Effector memory CD8-positive, alpha-beta T cell (primary cell): Measurements from ENCODE around the gene RNF208.

Experiments
- ATAC-seq: fragments of 150-1000 bp; cut with Tn5 transposase; replicated peaks from 2 replicates; pipeline ENCODE4 v1.10.0; 2021; ENCODE audit warnings: mild to moderate bottlenecking, moderate library complexity
- DNase-seq, 3 experiments: peaks; one replicate each; pipeline ENCODE4 v3.0.0; 2021
- H3K27ac Mint-ChIP-seq, 2 donors: one replicate each; pipeline ENCODE4 v1.8.0; 2022; ENCODE audit warnings: mild to moderate bottlenecking in 2 of 2, mixed read lengths in 2 of 2, moderate library complexity in 2 of 2
- H3K27me3 Mint-ChIP-seq, 2 donors: one replicate each; pipeline ENCODE4 v1.8.0; 2022; ENCODE audit warnings: mixed read lengths in 2 of 2
- H3K36me3 Mint-ChIP-seq: one replicate; pipeline ENCODE4 v1.8.0; 2022; ENCODE audit warnings: mild to moderate bottlenecking, moderate library complexity, mixed read lengths; ENCODE audit not compliant: insufficient read depth
- H3K4me1 Mint-ChIP-seq, 2 donors: one replicate each; pipeline ENCODE4 v1.8.0; 2022; ENCODE audit warnings: low read depth in 2 of 2, mixed read lengths in 2 of 2
- H3K4me3 Mint-ChIP-seq, 2 donors: one replicate each; pipeline ENCODE4 v1.8.0; 2022; ENCODE audit warnings: mild to moderate bottlenecking in 2 of 2, mixed read lengths in 2 of 2, moderate library complexity in 2 of 2
- H3K9me3 Mint-ChIP-seq, 2 donors: one replicate each; pipeline ENCODE4 v1.8.0; 2022; ENCODE audit warnings: mixed read lengths in 2 of 2
- total RNA-seq, 9 experiments: gene quantifications; one replicate each; lab custom pipeline; 2026; lab: John Stamatoyannopoulos, UW

The RNF208 gene, protein sequence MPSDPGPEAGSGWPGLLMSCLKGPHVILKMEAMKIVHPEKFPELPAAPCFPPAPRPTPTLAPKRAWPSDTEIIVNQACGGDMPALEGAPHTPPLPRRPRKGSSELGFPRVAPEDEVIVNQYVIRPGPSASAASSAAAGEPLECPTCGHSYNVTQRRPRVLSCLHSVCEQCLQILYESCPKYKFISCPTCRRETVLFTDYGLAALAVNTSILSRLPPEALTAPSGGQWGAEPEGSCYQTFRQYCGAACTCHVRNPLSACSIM
- 0 to 0.69 (median 0.12) reads per million in 9 experiments for total RNA-seq

DNA sequence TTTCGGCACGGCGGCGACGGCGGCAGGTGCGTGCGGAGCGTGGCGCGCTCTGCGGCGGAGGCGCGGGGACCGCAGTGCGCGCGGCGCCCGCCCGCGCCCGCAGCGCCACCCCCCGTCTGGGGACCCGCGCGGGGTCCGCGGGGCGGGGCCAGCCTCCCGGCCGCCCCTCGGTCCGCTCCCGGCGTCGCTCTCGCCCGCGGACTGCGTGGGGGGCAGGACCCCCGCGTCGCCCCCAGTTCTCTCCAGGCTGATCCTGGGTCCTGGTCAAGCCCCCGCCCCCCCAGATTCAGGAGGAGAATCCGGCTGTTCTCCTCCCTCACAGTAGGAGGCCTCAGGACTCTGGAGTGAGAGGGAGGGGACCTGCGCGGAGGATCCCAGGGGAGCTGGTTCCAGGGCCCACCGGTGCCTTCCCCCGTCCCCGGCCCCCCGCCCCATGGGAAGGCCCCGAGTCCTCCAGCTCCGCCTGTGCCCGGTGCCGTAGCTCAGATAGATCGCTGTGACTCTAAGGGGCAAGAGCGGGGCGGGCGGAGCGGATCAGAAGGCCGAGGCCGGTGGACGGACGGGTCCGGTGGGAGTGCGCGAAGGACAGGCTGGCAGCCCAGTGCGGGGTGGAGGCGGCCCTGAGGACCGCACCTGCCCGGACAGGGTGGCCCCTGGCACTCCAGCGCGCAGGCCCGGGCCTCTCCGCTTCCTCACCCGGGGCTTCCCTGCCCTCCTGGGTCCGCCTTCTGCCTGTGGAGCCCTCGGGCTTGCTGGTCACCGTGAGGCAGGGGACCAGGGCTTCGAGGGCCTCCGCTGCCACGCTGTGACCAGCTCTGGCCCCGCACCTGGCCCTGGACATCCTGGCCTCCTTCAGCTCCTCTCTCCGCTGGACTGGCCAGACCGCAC, at the start of gene RNF208:
Gene RNF208, minus strand, starts transcription at position 51 of the 888 bp plus-strand sequence. CDS start 1,028 bp downstream, outside the sequence.
- Mint-ChIP-seq H3K4me3 (peak within 1 kb of the TSS; percentile 78 to 83), H3K4me1 (peaks cover under 1 to 4% of the 10 kb centered on the region in 2 donors), H3K27me3 (peaks cover 1 to 3% of the 10 kb centered on the region in 2 donors), H3K9me3 (no peaks in the 10 kb centered on the region), H3K27ac (peak within 1 kb of the TSS; percentile 86 to 88), H3K36me3 (peaks cover 13% of the 10 kb centered on the region)
- no peak for DNase-seq
- no peak for ATAC-seq

DNA sequence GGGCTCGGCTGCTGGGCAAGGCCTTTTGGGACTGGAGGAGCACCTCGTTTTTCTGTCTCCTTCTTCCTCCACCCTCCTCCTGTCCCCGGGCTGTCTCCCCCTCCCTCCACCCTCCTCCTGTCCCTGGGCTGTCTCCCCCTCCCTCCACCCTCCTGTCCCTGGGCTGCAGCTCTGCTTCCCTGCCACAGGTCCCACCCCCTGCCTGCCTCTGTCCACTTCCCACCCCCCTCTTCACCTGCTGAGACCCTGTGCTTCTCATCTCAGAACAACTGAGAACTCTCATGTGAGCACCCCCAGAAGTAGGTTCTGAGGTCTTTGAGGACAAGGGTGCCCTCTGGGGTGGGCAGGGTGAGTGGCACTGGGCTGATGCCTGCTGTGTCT, 49.6 kb upstream of the RNF208 start:
- no peak for DNase-seq
- H3K4me1 Mint-ChIP-seq: peaks cover 18 to 19% of the 10 kb centered on the region in 2 donors
- H3K9me3 Mint-ChIP-seq: no peaks in the 10 kb centered on the region
- H3K27me3 Mint-ChIP-seq: no peaks in the 10 kb centered on the region
- no peak for ATAC-seq
- peaks cover 25% of the 10 kb centered on the region for H3K36me3 Mint-ChIP-seq
- peak overlapping the region in 1 of 2 donors; percentile 12 for H3K4me3 Mint-ChIP-seq
- peak overlapping the region in 1 of 2 donors; percentile 44 for H3K27ac Mint-ChIP-seq

DNA sequence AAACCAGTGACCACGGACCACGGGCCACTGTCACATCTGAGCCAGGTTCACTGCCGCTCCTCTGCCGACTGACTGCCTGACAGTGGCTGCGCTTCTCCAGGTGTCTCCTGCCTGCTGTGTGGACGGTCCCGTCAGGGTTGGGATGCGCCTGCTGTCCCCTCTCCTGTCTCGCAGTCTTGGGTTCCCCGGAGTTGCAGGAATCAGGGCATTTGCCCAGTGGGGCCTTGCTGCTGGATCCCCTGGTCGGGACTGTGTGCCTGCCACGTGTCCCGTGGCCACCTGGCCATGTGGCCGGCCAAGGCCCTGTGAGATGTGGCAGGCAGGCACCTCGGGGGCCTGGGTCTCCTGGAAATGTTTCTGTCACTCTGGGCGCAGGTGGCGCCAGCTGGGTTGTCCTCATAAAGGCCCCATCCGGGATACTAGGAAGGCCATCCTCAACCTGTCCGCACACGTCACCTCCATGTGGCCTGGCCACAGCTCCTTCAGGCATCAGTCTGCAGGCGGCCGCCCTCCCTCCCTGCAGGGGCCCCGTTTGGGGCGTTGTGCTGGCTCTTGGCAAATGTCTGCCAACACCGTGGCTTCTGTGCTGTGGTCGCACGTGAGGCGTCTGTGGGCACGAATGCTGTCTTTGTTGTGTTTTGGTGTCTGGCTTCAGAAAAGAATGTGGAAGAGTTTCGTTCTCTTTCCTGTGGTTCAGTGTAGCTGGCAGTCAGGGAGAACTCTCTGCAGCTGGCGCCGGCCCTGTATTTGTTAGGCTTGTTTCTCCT, 49.1 kb upstream of the RNF208 start:
- no peaks in the 10 kb centered on the region for H3K27me3 Mint-ChIP-seq
- H3K4me3 Mint-ChIP-seq: peak overlapping the region in 1 of 2 donors; percentile 12
- H3K4me1 Mint-ChIP-seq: peaks cover 16 to 18% of the 10 kb centered on the region in 2 donors
- ATAC-seq (peak; percentile 72), DNase-seq (no peak)
- peaks cover 25% of the 10 kb centered on the region for H3K36me3 Mint-ChIP-seq
- peak overlapping the region in 1 of 2 donors; percentile 44 for H3K27ac Mint-ChIP-seq
- H3K9me3 Mint-ChIP-seq: no peaks in the 10 kb centered on the region

DNA sequence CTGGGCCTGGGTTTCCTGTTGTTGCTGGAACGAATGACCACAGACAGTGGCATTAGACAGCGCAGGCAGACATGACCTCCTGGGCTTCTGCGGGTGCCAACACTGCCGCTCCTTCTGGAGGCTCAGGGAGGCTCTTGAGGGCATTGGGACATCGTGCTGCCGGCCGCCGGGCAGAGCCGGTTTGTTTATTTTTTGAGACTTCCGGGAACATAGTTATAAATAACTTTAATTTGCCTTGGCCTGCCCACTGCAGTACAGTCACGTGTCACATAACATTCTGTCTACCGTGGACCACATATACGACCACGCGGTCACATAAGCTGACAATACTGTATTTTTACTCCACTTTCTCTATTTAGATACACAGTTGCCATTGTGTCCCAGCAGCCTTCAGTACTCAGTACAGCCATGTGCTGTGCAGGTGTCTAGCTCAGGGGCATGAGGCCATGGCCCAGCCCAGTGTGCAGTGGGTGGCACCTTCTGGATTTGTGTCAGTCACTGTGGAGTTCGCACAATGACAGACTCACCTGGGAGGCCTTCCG, 47.3 kb upstream of the RNF208 start:
- H3K27me3 Mint-ChIP-seq: no peaks in the 10 kb centered on the region
- DNase-seq (no peak), ATAC-seq (no peak)
- no peaks in the 10 kb centered on the region for H3K9me3 Mint-ChIP-seq
- H3K4me1 Mint-ChIP-seq: peaks cover 9 to 11% of the 10 kb centered on the region in 2 donors
- no peak overlapping the region for H3K27ac Mint-ChIP-seq
- no peak overlapping the region for H3K4me3 Mint-ChIP-seq
- H3K36me3 Mint-ChIP-seq: peaks cover 36% of the 10 kb centered on the region

DNA sequence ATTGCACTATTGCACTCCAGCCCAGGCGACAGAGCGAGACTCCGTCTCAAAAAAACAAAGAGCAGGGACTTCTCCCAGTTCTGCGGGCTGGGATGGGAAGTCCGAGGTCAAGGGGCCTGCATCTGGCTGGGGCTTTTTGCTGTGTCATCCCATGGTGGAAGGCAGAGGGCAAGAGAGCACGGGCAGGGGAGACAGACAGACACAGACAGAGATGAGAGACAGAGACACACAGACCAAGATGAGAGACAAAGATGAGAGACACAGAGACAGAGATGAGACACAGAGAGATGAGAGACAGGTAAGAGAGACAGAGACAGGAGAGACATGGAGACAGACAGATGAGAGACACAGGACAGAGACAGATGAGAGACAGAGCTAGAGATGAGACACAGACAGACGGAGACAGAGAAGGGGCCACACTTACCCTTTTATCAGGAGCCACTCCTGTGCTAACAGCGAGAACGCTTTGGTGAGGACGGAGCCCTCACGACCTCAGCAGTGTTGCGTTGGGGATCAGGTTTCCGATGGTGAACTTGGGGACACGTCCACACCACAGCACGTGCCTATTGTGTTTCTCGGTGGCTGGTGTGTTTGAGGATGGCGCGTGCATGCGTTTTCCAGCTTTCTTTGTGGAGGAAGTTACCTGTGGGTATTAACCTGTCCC, 46.6 kb upstream of the RNF208 start:
- H3K9me3 Mint-ChIP-seq: no peaks in the 10 kb centered on the region
- no peak for ATAC-seq
- H3K27me3 Mint-ChIP-seq: no peaks in the 10 kb centered on the region
- H3K4me3 Mint-ChIP-seq: no peak overlapping the region
- H3K36me3 Mint-ChIP-seq: peaks cover 39% of the 10 kb centered on the region
- peaks cover 9 to 11% of the 10 kb centered on the region in 2 donors for H3K4me1 Mint-ChIP-seq
- DNase-seq: no peak
- H3K27ac Mint-ChIP-seq: no peak overlapping the region

DNA sequence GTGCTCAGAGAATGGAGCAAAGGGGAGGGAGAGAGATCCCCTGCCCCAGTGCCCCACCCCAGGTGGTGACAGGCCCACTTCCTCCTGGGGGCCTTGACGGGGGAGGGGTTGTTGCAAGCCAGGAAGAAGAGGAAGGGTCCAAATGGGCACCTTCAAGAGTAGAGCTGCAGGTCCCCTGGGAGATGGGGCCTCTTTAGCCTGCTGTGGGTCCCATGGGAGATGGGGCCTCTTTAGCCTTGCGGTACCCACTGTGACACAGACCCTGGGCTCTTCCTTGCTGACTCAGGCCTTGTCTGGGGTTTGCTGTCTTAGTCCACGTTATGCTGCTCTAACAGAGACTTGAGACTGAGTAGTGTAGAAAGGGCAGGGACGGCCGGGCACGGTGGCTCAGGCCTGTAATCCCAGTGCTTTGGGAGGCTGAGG, 45.9 kb upstream of the RNF208 start:
- no peaks in the 10 kb centered on the region for H3K9me3 Mint-ChIP-seq
- no peak overlapping the region for H3K27ac Mint-ChIP-seq
- no peak for ATAC-seq
- H3K27me3 Mint-ChIP-seq: no peaks in the 10 kb centered on the region
- H3K4me1 Mint-ChIP-seq: peaks cover 9 to 11% of the 10 kb centered on the region in 2 donors
- peaks cover 39% of the 10 kb centered on the region for H3K36me3 Mint-ChIP-seq
- no peak for DNase-seq
- no peak overlapping the region for H3K4me3 Mint-ChIP-seq

DNA sequence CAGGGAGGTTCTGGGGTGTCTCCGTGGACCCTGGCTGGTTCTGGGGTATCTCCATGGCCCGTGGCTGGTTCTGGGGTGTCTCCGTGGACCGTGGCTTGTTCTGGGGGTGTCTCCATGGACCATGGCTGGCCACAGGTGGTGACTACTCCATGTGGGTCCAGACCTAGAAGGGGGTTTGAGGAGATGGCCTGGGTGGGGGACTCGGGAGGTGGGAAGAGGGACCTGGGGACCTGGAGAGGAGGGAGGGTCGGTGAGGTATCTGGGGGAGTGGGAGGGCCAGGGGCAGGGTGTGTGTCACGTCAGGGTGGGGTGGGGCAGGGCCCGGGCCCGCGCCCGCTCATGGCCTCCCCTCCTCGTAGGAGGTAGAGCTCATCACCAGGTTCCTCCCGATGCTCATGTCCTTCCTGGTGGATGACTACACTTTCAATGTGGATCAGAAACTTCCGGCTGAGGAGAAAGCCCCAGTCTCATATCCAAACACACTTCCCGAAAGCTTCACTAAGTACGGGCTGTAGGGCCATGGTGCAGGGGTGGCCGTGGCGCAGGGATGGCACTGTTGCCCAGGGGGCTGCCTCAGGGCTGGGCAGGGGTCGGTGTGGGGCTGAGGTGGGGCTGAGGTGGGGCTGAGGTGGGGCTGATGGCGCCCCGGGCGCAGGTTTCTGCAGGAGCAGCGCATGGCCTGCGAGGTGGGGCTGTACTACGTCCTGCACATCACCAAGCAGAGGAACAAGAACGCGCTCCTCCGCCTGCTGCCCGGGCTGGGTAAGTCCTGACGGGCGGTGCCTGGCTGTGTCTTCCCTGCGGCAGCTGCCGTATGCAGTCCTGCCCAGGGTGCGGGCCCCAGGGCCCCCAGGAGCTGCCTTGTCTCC, 44.8 kb upstream of the RNF208 start:
- H3K36me3 Mint-ChIP-seq: peaks cover 39% of the 10 kb centered on the region
- H3K27ac Mint-ChIP-seq: no peak overlapping the region
- no peak for ATAC-seq

DNA sequence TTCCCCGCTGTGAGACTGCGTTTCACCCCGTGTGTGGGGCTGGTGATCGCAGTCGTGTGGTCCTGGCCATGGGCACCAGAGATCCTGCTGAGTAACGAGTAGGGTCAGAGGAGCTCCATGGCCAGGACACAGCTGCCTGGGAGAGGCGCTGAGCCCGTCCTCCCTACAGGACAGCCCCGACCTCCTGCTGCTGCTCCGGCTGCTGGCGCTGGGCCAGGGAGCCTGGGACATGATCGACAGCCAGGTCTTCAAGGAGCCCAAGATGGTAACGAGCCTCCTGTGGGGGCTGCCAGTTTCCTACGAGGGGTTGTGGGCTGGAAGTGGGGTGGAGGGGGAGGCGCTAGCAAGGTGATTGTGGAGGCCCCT, 44.1 kb upstream of the RNF208 start:
- Mint-ChIP-seq H3K9me3 (no peaks in the 10 kb centered on the region), H3K4me3 (no peak overlapping the region), H3K27ac (no peak overlapping the region), H3K27me3 (no peaks in the 10 kb centered on the region), H3K4me1 (peaks cover 7 to 8% of the 10 kb centered on the region in 2 donors), H3K36me3 (peaks cover 42% of the 10 kb centered on the region)
- no peak for ATAC-seq
- no peak for DNase-seq

More for the DNA sequence above, 44.8 kb upstream of the RNF208 start:
- Mint-ChIP-seq H3K4me3 (no peak overlapping the region), H3K9me3 (no peaks in the 10 kb centered on the region), H3K4me1 (peaks cover 10 to 11% of the 10 kb centered on the region in 2 donors), H3K27me3 (no peaks in the 10 kb centered on the region)
- no peak for DNase-seq

DNA sequence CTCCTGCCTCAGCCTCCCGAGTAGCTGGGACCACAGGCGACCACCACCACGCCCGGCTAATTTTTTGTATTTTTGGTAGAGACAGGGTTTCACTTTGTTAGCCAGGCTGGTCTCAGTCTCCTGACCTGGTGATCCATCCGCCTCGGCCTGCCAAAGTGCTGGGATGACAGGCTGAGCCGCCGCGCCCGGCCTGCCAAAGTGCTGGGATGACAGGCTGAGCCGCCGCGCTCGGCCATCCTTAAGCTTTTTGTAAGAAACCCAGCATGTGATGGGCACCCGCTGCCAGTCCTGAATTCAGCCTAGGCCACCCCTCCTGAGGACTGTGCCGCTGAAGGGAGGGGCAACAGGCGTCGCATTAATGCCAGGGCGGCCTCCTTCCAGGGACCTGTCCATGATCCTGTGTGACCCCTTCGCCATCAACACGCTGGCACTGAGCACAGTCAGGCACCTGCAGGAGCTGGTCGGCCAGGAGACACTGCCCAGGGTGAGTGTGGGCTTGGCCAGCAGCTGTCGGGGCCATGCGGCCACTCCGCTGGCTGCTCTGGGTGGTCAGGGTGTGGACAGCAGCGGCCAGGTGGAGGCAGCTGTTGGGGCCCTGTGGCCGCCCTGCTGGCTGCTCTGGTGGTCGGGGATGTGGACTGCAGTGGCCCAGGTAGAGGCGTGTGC, 43.6 kb upstream of the RNF208 start:
- no peak for ATAC-seq

DNA sequence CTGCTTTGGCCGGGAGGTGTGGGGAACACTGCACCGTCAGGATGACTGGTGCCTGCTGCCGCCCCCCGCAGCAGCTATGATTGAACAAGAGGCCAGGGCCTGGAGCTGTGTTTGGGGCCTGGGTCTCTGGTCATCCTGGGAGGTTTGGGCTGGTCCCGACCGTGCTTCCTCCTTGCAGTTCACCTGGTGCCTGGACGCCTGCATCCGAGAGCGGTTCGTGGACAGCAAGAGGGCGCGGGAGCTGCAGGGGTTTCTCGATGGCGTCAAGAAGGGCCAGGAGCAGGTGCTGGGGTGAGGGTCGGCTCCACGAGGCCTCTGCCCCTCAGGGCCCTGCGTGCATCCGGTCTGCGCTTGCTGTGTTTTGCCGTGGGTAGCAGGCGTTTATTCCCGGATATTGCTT, 42.0 kb upstream of the RNF208 start:
- Mint-ChIP-seq H3K27ac (peak overlapping the region in 1 of 2 donors; percentile 60), H3K36me3 (peaks cover 51% of the 10 kb centered on the region), H3K4me3 (no peak overlapping the region), H3K9me3 (no peaks in the 10 kb centered on the region), H3K4me1 (peaks cover 0 to 8% of the 10 kb centered on the region in 2 donors), H3K27me3 (no peaks in the 10 kb centered on the region)
- no peak for DNase-seq
- no peak for ATAC-seq

More for the DNA sequence above, 43.6 kb upstream of the RNF208 start:
- Mint-ChIP-seq H3K27me3 (no peaks in the 10 kb centered on the region), H3K27ac (no peak overlapping the region), H3K9me3 (no peaks in the 10 kb centered on the region), H3K4me3 (no peak overlapping the region), H3K36me3 (peaks cover 44% of the 10 kb centered on the region), H3K4me1 (peaks cover 6 to 8% of the 10 kb centered on the region in 2 donors)
- no peak for DNase-seq

DNA sequence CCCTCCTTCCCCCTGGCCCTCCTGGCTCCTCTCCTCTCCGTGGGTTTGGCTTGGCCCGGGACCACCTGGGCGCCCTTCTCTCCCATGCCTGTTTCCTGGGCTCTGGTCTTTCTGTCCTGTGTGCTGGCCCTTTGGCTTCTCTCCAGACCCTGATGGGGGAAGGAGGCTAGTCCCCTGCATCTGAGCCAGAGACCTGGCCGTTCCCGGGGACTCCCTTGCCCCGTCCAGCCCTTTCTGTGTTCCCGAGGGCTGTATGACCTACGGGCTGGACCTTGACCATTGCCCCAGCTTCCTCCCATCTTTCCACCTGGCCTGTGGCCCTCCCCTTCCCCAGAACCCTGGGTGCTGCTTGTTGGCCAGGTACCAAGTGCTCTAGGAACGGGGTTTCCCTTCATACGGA, 41.5 kb upstream of the RNF208 start:
- no peaks in the 10 kb centered on the region for H3K9me3 Mint-ChIP-seq
- peaks cover 55% of the 10 kb centered on the region for H3K36me3 Mint-ChIP-seq
- H3K4me1 Mint-ChIP-seq: peaks cover 0 to 5% of the 10 kb centered on the region in 2 donors
- H3K27ac Mint-ChIP-seq: peak overlapping the region in 1 of 2 donors; percentile 60
- DNase-seq (no peak), ATAC-seq (no peak)
- H3K4me3 Mint-ChIP-seq: no peak overlapping the region
- H3K27me3 Mint-ChIP-seq: no peaks in the 10 kb centered on the region
